HG02870 (cell line): Measurements from ENCODE around the gene NTMT1.
"Not testable (repeated sequence)": the region's sequence is repeated elsewhere in the genome, so short reads cannot be mapped to it uniquely, and the experiment has no call there.

Source experiments
- ATAC-seq: cut with Tn5 transposase; IDR thresholded peaks from one replicate; pipeline ENCODE4 v1.9.1; 2021; ENCODE audit warnings: mild to moderate bottlenecking, moderate library complexity; ENCODE audit not compliant: unreplicated experiment

NTMT1 gene

GRCh38 chr9:129649726-129650679, 24.0 kb downstream of the NTMT1 start:
- no peak for ATAC-seq

GRCh38 chr9:129650680-129651235, 24.8 kb downstream of the NTMT1 start:
- ATAC-seq, result no peak

GRCh38 chr9:129653823-129654553, 28.0 kb downstream of the NTMT1 start:
- ATAC-seq, result no peak

GRCh38 chr9:129654554-129655040, 28.6 kb downstream of the NTMT1 start:
- ATAC-seq, result no peak

- no peak for ATAC-seq
Observed at GRCh38 chr9:129655154-129655553, 29.2 kb downstream of the NTMT1 start.

- ATAC-seq, result no peak
Observed at GRCh38 chr9:129655696-129656095, 29.7 kb downstream of the NTMT1 start.

- no peak for ATAC-seq
Observed at GRCh38 chr9:129656795-129657390, 30.9 kb downstream of the NTMT1 start.

GRCh38 chr9:129661029-129661428, 35.1 kb downstream of the NTMT1 start:
- ATAC-seq, result no peak

- ATAC-seq, result not testable (repeated sequence)
Observed at GRCh38 chr9:129662239-129662638, 36.3 kb downstream of the NTMT1 start.

- ATAC-seq, result no peak
Observed at GRCh38 chr9:129664746-129665388, 38.9 kb downstream of the NTMT1 start.

GRCh38 chr9:129665389-129665775, 39.4 kb downstream of the NTMT1 start, which contains the start of gene PRRX2:
TSS of gene PRRX2 (plus strand) at chr9:129665647. CDS start at chr9:129665868, 221 bp downstream.
- ATAC-seq, result no peak

- ATAC-seq, result no peak
Observed at GRCh38 chr9:129665814-129666520, 40.0 kb downstream of the NTMT1 start.

GRCh38 chr9:129666575-129666974, 40.6 kb downstream of the NTMT1 start:
- ATAC-seq, result no peak

GRCh38 chr9:129667378-129667777, 41.4 kb downstream of the NTMT1 start:
- no peak for ATAC-seq

GRCh38 chr9:129667850-129668249, 41.9 kb downstream of the NTMT1 start:
- ATAC-seq, result no peak

GRCh38 chr9:129669141-129669718, 43.3 kb downstream of the NTMT1 start:
- ATAC-seq, result no peak

GRCh38 chr9:129669946-129670345, 44.0 kb downstream of the NTMT1 start:
- ATAC-seq, result no peak

GRCh38 chr9:129671065-129671464, 45.1 kb downstream of the NTMT1 start:
- no peak for ATAC-seq

GRCh38 chr9:129671519-129671918, 45.6 kb downstream of the NTMT1 start:
- ATAC-seq, result no peak
